ELR (cell line): Measurements from ENCODE around the gene PNPLA5.
"Not testable (repeated sequence)": the region's sequence is repeated elsewhere in the genome, so short reads cannot be mapped to it uniquely, and the experiment has no call there.

Experiments
- DNase-seq: peaks from one replicate; pipeline ENCODE4 v3.0.0-alpha.2; 2015; ENCODE audit warnings: low read depth

The PNPLA5 gene

DNA sequence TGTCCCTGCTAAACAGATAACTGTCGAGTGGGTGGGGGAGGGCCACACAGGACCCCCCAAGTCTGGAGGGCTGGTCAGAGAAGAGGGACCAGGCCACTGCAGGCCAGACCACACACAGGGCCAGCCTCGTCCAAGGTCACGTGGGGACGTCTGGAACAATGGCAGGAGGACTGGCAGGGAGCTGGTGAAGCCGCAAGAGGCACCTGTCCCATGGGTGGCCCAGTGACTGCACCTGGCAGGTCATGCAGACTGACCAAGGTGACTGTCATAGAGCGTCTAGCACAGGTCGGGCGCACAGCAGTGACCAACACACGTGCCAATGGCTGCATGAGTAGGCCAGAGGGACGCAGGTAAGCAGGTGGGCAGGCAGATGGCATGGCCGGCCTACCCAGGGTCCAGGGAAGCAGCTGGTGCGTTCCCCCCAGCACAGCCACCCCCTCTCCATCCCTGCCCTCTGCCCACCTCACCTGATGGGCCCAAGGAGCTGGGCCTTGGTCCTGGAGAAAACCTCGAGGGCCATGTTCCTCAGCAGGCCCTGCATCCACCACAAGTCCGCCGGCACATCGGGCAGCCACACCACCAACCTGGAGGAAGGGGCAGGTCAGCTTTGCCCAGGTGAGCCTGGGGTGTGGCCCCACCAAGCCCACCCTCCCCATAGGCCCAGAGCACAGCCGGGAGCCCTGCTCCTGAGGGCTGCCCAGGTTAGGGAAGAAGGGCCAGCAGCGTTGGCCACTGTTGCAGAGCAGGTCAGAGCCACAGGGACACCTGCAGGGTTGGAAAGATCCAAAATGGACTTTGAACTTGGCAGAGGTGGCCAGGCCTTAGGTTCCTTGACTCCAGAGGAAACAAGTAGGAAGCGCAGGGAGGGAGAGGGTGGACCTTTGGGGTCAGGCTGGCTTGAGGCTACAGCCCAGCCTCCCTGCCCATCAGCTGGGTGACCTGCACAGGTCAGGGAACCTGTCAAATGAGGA lies 10.4 kb downstream of the PNPLA5 start:
- no peak for DNase-seq

DNA sequence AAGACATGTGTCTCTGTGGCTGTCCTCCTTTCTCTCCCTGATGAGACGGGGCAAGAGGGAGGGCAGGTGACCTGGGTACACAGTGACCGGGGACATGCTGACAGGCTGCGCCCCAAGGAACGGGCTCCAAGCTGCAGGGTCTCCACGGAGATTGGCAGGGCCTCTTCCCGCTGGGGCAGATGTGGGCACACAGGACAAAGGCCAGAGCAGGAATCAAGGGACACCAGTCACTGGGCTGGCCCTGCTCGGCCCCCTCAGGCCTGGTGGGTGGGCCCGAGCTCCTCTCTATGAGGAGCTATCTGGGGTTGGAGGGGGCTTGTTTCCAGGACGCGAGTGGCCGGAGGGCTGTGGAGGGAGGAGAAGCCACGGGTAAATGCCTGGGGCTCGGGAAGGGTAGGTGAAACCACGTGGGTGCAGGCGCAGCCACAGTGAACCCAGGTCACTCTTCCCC lies 11.2 kb downstream of the PNPLA5 start:
- no peak for DNase-seq

DNA sequence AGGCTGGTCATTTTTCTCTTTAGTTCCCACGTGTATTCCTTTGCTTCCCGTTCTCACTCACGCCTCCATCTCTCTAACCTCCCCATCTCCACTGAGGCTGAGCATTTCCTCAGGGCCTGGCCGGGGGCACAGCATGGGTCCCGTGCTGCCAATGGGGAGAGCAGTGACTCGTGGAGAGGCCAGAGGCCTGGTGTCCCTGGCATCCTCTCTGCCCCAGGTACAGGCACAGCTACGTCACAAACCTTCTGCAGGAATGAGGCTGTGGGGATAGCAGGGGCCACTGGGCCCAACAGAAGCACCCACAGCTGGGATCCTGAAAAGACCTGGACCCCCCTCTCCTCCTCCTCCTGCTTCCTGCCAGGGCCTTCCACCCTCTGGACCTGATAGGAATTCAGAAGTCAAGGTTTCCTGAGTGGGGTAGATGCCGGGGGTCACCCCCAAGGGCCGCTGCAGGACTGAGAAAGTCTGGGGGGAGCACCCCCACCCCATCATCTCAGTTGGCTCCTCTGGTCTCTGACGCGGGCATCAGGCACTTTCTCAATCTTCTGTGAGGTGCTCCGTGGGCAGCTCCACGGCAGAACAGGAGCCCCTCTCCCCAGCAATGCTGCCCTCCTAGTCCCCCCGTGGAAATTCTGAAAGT lies 11.8 kb downstream of the PNPLA5 start:
- no peak for DNase-seq

DNA sequence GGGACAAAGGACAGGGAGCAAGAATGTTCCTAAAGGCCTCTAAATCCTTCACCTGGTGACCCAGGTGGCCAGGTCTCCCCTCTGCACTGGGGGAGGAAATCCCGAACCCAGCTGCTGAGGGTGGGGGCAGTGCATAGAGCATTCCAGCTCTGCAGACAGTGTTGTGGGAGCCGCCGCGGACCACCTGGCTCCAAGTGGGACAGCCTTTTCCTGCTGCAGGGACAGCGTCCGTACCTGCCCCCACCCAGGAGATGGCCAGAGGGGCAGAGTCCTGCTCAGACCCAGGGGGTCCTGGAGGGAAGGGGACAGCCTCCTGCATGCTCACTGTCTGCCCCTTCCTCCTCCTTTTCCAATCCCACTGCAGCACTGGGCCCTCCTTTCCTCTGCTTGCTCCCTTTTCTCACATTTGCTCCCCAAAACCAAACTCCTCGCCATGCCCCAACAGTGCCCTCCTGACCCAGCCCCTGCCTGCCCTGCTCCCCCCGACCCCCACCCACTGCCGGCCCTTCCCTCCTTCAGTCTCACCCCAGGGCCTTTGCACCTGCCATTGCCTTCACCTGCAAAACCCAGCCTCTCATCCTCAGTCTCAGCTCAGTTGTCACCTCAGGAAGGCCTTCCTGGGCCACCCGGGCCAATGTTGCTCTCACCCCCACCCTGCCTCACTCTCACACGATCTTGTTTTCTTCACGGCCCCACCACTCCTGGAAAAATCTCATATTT lies 12.8 kb downstream of the PNPLA5 start:
- DNase-seq = no peak

DNA sequence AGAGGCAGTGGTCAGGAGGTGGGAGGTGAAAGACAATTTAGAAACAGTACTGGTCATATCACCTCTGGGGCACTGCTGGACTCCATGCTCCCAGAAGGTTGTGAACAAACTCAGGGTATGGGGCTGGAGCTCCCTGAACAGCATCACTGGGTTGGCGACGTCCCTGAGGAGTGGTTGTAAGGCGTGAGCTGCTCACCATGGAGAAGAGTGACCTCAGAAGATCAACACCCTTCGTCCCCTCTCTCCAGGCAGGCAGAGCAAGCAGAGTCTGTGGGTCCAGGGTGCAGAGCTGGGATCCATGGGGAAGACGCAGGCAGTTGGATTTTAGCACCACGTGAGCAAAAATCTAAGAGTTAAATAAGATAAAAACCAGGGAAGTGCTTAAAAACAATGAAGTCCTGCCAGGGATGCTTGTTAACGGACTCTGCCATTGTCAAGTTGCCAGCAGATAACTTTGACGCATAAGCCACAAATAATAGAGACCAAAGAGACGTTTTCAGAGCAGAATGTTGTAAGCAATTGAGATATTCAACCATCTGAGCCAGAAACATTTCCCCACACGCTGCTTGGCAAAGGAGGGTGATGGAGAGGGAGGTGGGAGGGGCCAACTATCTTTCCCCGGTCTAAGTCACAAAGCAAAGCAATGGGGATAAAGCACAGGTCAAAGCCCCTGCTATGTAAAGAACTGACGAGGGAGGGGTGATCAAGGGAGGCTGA lies 13.6 kb downstream of the PNPLA5 start:
- no peak for DNase-seq

DNA sequence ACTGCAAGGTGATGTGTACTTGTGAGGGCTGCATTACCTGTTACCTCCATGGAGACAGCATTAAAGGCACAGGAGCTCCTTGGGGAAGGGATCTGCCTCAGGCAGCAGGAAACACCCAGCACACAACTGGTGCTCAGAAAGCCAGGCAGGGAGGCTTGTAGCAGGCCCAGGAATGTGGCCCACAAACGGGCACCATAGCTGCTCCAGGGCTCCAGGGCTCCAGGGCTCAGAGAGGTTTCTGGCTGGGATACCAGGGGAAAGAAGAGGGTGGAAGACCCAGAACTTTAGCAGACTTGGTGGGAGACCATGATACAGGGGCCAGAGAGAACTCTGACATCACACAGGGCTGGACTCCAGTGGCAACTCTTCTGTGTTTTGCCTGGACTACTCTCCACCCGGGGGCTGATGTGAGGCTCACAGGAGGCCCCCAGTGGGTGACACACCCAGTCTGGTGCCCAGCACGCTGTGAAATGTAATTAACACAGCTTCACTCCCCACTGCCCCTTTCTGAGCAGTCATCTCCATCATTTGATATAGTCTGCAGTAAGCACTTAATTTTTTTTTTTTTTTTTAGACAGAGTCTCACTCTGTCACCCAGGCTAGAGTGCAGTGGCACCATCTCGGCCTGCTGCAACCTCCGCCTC lies 14.8 kb downstream of the PNPLA5 start:
- DNase-seq = no peak

DNA sequence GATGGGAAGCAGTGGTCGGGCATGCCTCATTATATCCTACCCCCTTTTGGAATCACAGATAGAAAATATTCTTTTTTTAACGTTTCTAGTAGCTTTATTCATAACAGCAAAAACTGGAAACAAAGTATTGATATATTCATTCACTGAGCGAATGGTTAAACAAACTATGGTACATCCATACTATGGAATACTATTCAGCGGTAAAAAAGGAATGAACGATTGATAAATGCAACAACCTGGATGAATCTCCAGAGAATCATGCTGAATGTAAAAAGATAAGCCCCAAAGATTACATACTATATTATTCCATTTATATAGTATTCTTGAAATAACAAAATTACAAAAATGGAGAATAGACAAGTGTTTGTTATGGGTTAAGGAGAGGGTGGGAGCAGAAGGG lies 22.0 kb downstream of the PNPLA5 start:
- DNase-seq = no peak

DNA sequence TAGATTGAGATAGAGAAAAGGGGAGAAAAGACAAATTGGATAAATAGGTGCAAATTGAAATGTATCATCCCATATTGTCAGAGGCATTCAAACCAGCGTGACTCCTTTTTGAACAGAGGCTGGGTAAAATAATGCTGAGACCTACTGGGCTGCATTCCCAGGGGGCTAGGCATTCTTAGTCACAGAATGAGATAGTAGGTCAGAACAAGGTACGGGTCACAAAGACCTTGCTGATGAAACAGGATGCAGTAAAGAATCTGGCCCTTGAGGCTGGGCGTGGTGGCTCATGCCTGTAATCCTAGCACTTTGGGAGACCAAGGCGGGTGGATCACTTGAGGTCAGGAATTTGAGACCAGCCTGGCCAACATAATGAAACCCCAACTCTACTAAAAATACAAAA lies 22.8 kb downstream of the PNPLA5 start:
- DNase-seq = not testable (repeated sequence)

DNA sequence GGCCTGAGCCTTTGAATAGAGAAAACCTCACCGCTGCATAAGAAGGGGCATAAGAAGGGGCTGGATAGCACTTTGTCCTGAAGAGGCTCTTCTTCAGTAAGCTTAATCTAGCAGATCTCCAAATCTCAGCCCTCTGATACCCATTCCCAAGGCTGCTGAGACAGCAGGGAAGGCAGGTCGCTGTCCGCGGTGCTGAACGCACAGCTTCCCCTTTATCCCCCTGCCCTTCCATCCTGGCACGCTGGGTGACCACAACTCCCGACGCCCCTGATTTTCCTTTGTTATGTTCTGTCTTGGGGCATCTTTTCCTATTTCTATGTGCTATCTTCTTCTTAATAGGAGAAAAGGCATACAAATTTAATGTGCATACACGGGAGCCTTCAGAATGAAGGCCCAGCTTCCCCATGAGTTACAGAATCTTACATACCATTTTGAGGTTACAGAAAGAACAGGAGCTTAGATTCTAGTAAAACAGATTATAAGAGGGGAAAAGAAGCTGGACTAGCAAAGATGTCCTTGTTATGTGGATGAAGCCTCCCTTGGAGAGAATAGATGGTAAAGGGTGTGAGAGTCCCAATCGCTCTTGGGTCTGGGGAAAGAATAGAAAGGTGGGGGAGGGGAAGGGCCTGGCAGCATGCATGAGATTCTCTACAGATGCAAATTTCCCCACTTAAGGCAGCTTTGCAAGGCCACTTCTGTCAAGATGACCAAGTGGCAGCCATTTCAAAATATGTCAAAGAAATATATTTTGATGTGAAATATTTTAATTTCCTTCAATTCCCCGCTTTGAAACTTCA lies 23.8 kb downstream of the PNPLA5 start:
- DNase-seq = peak; percentile 61

DNA sequence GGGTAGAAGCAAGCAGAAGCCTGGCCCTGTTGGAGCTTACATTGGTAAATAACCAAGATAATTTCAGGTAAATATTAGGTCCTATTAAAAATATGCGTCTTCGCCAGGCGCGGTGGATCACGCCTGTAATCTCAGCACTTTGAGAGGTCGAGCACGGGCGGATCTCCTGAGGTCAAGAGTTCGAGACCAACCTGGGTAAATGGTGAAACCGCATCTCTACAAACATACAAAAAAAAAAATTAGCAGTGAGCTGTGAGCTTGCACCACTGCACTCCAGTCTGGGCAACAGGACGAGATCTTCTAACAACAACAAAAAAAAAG lies 29.0 kb downstream of the PNPLA5 start:
- DNase-seq = no peak

DNA sequence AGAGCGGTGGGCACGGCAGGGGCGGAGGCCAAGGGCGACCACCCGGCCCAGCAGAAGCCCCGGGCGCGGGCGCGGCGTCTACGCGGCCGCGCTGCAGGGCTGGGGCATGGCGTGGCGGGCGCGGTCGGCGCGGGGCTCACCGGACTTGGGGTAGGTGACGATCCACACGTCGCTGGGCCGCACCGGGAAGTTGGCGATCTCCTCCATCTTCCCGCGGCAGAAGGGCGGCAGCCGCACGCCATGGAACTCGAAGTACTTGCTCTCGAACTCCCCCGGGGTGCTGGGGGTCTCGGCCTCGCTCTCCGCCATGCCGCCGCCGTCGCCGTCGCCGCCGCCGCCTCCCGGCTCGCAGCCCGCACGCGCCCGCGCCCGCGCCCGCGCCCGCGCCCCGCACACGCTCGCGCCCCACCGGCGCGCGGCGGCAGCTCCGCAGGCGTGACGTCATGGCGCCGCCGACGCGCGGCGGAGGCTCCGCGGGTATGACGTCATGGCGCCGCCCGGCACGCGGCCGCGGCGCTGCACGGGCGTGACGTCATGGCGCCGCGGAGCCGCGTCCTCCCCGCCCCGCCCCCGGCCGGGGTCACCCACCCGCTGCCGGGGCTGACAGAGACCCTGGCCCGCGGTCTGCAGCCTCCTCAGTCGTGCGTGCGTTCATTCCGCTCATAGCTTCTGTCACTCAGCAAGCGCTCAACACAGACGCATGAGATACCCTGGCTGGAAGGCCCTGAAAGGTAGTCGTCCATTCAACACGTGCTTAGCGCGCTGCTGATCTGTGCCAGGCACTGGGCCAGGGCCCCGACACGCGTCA lies 29.5 kb downstream of the PNPLA5 start, which contains the start of gene SULT4A1:
Gene SULT4A1, minus strand, starts transcription at position 440 of the 808 bp plus-strand sequence. Its CDS starts 131 bp downstream, at position 309.
- DNase-seq = no peak

DNA sequence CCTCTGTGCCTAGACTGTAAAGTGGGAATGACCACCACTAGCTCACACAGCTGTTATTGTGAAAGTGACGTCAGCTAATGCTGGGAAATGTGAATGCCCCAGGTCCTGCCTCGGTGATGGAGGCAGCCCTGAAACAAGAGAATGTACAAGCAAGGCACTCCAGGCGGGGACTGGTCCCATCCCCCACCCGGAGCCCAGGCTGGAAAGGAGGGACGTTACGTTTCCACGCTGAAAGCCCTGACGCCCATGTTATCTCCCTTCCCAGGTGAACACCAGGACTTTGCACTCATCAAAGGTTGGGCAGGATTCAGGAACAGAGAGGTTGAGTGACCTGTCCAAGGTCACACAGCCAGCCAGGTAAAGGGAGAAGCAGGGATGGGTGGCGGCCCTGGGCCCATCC lies 30.3 kb downstream of the PNPLA5 start:
- DNase-seq = no peak

DNA sequence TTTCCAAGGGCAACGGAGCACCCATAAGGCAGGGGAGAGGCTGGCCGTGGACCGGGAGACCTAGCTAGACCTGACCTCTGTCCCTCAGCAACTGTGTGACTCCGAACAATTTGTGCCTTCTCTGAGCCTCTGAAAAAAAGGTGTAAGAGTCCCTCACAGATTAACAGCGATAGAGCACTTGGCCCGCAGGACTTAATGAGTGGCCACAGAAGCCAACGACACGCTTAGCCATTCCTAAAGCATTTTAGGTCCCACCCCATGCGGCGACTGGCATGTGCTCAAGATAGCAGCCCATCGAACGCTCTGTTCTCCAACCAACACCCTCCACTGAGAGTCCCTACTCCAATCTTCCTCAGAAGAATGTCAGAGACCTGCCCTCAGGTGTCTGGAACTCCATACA lies 31.0 kb downstream of the PNPLA5 start:
- no peak for DNase-seq

DNA sequence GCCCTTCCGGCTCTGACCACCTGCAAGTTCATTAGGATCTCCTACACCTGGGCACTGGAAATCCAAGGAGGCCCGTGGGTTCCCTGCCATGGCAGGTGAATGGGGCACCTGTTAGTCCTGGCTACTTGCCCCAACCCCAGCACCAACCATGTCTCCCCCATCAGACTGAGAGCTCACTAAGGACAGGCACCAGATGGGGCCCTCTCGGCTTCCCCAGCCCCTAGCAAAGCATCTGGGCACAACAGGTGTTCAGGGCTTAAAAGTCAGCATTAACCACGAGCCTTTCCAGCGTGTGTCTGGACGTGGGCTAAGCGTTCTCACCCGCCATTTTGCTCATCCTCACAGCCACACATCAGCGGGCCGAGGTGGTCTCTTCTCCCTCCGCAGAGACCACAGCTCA lies 31.7 kb downstream of the PNPLA5 start:
- no peak for DNase-seq

DNA sequence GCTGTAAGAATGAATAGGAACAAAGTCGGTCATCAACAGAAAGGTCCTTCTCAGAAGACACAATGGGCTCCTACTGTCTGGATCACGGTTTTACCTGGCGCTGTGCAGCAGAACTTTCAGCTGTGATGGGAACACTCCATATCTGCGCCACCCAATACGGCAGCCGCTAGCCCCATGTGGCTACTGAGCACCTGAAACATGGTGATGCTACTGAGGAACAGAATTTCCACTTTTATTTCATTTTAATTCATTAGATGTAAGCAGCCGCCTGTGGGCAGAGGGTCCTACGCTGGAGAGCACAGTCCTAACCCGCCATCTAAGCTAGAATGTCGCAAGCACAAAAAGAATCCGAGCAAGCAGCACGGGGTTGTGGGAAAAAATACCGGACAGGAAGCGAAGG lies 32.2 kb downstream of the PNPLA5 start:
- no peak for DNase-seq

DNA sequence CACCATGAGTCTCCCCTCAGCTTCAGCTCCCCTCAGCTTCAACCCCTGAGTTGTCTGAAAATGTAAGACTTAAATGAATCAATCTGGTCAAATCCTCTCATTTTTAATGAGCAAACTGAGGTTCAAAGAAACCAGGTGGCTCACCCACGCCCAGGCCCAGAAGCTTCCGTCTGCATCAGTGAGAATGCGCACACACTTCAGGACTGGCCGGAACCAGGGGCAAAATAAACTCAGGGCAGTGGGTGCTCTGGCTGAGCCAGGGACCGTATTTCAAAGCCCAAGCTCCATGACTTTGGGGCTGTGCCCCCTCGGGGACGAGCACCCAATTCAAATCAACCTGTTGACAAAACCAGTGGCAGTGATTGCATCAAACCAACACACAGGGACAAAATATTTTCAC lies 32.6 kb downstream of the PNPLA5 start:
- DNase-seq = no peak

DNA sequence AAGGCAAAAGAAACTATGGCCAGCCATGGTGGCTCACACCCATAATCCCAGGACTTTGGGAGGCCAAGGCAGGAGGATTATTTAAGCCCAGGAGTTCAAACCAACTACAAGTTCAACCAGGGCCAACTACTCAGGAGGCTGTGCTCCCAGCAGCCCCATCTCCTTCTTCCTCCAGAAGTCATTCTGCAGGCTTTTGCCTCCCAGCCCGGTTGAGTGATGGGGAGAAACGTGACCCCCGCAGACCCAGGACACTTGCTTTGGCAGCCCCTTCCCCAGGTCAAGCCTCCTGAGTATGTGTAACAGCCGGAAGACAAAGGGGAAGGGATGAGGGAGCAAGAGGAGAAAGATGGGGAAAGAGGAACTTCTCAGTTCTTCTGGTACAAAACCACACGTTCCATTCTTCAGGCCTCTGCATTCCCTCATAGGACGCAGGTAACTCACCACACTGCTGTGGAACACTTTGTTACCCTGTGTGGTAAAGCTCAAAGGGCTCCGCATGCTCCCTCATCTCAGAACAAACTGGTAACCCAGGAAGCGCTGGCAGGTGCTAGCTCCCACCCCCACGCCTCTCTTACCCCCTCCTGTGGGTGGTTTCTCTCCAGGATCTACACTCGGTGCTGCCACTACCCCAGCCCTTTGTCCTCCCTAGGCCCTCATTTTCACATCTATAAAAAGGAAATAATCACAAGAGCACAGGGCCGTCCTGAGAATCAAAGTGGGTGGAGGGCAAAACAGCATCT lies 33.5 kb downstream of the PNPLA5 start:
- DNase-seq = no peak

DNA sequence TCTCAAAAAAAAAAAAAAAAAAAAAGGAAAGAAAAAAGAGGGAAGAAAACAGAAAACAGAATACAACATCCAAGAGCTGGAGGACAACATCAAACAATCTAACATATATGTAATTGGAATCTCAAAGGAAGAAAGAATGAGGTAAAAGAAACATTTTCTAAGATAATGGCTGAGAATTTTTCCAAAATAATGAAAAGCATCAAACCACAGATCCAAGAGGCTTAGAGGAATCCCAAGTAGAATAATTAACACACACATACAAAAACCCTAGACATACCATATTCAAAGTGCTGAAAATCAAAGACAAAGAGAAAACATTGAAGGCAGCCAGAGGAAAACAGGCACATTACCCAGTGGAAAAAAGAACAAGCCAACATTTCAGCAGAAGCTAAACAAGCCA lies 34.4 kb downstream of the PNPLA5 start:
- no peak for DNase-seq

DNA sequence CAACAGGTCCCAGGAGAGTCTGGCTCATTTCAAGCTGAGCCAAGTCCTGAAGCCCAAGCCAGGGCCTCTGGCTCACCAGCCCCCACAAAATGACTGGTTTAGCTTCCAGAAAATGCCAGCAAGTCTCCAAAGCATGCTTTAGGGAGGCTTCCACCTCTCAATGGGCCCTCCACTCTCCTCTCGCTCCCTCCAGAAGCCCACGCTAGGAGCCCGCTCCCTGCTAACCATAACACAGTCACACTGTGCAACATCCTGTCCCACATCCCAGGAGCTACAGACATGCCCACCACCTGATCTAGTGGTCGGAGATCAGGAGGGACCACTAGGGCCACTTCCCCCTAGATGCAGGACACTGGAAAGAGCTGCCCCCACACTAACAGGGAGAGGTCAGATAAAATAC lies 36.4 kb downstream of the PNPLA5 start:
- DNase-seq = no peak
